ENCODE measurements around the gene ASIC1.
"Not testable (repeated sequence)": the region's sequence is repeated elsewhere in the genome, so short reads cannot be mapped to it uniquely, and the experiment has no call there.

Gene ASIC1

GRCh38 chr12:50061946-50062686 is 4.7 kb downstream of the ASIC1 start:
- no peak for DNase-seq

- no peak for DNase-seq
Measured at GRCh38 chr12:50062728-50063460, 5.5 kb downstream of the ASIC1 start.

DNA sequence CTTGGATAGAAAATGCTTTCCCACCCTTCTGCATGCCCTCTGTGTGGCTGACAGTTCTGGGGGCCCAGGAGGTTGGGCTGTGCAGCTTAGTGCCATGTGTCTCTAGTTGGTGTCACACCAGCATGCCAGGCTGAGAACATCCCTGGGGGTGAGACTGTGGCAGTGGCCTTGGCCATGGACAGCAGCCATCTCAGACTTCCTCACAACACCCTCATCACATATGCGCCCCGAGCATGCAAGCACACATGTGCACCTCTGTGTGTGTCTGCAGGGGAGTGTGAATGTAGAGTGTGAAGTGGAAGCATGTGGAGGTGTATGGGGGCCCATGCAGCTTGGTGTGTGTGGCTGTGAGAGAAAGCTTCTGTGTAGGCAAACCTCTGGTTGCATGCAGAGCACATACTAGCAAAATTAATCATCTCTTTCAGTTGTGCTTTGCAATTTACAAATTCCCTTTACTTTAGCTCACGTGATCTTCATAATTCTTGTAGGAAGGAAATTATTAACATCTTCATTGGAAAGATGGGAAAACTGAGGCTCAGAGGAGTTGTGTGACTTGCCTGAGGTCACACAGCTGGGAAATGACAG is 8.4 kb downstream of the ASIC1 start:
- no peak for DNase-seq

DNA sequence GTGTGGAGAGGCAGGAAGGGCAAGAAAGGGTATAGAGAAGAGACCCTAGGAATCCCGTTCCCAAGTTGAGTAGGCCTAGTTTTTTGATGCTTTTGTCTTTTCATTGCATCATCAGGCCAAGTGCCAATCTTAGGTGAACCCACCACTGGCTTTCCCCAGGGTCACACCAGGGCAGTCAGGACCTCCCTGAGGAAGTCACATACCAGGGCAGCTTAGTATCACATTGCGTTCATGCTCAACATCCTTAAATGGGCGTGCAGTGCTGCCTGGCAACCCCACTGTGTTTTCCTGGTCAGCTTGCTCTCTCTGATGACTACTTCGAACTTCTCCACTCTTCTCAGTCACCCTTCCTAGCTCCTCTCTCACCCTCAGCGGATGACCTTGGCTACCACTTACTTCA is 9.0 kb downstream of the ASIC1 start:
- DNase-seq = no peak

GRCh38 chr12:50069069-50069468 is 11.7 kb downstream of the ASIC1 start:
- no peak for DNase-seq

DNA sequence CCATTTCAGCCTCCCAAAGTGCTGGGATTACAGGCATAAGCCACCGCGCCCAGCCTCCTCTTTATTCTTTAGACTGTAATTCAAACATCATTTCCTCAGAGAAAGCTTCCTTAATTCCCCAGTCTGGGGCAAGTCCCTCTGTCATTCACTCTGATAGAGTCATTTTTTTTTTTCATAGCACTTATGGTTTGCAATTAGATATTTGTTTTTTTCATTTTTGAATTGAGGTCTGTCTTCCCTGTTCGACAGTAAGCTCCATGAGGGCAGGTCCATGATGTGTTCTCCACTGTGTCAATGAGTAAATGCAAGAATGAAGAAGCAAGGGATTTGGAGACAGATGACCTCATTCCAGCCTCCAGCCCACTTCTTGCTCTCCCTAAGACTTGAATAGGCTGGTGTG is 12.1 kb downstream of the ASIC1 start:
- no peak for DNase-seq

DNA sequence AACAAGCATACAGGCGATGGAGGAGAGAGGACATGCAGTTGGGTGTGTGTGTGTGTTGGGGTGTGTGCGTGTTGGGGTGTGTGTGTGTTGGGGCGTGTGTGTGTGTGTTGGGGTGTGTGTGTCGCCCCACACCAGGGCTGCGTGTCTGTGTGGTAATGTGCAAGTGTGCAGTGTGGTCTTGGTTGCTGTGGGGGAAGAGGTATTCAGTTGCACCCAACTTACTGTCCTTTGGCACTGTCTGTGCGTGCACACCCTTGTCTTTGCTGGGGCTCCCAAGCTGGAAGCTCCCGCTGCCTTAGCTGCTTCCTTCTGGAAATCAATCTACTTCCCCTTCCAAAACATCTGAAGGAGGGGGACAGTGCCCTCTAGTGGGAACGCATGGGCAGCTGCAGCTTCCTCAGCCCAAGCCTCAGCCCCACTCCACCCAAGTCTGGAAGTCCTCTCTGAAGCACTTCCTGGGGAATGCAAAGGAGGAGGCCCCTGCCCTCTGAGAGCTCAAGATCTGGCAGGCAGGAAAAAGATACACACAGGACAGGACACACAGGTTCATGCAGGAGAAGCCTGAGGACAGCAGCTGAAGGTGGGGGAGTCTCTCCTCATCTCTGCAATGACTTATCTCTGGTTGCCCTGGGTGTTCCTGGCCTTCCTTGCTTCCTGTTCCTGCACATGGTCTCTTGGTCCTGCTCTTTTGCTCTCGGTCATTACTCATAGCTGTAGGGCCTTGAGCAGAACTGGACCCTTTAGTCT is 13.1 kb downstream of the ASIC1 start:
- peak; percentile 52 for DNase-seq

DNA sequence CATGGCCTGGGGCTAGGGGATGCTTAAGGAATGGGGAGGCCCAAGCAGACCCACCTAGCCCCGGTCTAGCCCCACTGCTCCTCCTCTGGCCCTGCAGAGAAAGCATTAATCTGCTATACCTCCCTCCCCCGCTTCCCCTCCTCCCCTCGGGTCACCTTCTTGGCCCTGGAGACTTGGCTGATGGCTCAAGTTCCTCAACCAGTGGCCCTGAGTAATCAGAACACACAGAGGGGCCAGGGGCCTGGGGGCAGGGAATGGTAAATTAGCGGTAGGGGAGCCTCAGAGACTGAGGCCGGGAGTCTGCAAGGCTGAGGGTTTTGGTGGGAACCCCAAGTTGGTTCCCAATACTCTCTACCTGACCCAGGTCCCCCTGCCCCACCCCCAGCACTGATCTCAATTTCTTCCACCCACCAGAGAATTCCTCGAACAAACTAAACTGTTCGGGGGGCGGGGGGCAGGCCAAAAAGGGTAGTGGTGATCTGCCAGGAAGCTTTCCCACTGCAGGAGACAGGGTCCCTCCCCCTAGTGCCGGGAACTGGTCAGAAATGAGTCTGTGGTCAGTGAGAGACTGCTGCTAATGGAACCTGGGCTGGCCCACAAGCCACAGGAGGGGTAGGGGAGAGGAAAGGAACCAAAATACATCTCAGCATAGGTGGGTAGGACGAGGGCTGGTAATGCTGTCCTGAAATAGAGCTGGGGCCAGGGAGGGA is 15.0 kb downstream of the ASIC1 start:
- DNase-seq = no peak

GRCh38 chr12:50073206-50073605 is 15.8 kb downstream of the ASIC1 start:
- DNase-seq = no peak

- DNase-seq = no peak
Measured at GRCh38 chr12:50073712-50074111, 16.3 kb downstream of the ASIC1 start.

DNA sequence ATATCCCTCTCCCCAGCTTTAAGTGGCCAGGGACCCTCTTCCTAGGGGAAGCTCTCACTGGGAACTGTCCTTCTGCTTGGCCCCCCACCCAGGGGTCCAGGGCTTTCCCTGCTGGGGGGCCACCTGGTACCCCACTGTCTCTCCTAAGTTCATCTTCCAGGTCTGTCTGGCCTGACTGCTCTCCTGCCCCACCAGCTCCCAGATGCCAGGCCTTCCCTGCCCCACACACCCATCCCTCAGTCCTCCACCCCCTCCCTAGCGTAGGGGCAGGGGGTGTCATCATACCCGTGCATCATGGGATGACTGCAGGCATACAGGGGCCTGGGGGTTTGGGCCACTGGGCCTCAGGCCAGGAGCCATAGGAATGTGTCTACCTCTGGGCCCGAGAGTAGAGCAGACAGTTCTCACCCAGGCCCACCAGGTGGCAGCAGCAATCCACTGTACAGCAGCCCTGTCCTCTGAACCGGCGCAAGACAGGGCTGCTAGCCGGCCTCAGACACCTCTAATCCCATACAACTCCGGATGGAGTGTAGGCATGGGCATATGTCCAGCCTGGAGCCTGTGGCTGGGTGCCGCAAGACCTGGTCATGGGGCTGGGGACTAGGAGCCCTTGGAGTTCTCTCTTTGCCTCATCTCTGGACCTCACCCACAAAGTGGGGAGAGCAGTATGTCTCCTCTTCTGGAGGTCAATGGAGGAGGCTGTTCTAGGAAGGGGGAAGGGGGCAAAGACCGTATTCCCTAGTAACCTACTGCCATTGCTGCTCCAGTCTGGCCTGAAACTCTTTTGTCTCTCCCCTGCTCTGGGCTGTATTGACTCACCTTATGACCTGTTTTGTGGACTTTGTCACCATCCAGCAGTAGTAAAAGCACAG is 17.8 kb downstream of the ASIC1 start:
- peak; percentile 34 for DNase-seq

GRCh38 chr12:50075808-50076170 is 18.4 kb downstream of the ASIC1 start:
- DNase-seq = no peak

DNA sequence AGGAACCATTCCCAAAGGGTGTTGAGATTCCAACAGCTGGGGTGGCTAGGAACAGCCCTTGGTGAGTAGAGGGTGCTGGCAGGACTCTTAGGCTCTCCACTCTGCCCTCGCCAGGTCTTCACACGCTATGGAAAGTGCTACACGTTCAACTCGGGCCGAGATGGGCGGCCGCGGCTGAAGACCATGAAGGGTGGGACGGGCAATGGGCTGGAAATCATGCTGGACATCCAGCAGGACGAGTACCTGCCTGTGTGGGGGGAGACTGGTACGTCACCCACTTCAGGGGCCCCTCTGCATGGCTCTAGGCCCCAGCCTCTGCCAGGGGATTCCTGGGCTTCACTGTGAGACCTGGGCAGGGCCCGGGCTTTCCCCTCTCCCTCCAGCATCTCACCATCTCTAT is 19.7 kb downstream of the ASIC1 start:
- no peak for DNase-seq

DNA sequence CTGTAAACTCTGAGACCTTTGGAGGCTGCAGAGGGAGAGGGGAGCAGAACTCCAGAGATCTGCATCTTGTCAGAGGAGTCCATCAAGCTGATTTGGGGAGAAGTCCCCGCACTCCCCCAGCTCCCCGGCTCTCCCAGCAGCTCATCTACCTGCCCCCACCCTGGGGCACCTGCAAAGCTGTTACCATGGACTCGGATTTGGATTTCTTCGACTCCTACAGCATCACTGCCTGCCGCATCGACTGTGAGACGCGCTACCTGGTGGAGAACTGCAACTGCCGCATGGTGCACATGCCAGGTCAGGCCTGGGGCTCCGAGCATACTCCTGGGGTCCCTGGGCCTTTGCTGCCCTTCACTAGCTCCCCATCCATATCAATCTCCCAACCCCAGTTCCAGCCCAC is 20.9 kb downstream of the ASIC1 start:
- DNase-seq = no peak

GRCh38 chr12:50079771-50080170 is 22.4 kb downstream of the ASIC1 start:
- no peak for DNase-seq

DNA sequence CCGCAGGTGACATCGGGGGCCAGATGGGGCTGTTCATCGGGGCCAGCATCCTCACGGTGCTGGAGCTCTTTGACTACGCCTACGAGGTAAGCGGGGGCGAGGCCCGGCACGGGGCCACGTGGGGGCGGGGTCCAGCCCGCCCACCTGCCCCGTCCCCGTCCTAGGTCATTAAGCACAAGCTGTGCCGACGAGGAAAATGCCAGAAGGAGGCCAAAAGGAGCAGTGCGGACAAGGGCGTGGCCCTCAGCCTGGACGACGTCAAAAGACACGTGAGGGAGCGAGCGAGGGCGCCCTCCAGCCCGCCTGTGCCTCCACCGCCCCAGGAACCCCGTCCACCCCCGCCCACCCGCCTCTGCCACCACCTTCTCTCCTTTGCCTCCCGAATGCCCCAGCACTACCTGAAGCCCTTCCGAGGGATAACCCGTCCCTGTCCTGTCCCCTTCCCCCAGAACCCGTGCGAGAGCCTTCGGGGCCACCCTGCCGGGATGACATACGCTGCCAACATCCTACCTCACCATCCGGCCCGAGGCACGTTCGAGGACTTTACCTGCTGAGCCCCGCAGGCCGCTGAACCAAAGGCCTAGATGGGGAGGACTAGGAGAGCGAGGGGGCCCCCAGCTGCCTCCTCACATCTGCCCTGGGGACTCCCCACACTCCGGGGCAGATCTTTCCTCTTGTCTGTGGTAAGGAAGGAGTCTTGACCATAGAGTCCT is 23.9 kb downstream of the ASIC1 start:
- DNase-seq = no peak

DNA sequence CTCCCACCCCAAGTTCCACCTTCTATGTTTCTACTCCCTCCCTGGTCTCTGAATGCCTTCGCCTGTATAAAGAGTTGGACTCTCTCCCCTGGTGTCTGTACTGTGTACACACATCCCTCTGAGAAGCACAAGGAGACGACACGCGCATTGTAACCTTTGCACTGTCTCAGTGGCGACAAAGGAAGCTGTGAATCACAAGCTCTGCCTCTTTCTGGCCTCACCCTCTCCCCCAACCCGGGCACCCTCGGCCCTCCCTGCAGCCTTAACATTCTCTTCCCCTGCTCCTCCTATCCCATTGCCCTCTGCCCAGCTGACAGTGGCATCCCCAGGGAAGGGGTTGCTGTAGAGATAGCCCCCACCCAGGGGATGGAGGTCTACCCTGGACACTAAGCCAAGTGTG is 25.2 kb downstream of the ASIC1 start:
- peak; percentile 5 for DNase-seq

GRCh38 chr12:50083301-50083700 is 25.9 kb downstream of the ASIC1 start:
- DNase-seq = no peak

GRCh38 chr12:50084409-50084774 is 27.0 kb downstream of the ASIC1 start:
- DNase-seq = not testable (repeated sequence)

DNA sequence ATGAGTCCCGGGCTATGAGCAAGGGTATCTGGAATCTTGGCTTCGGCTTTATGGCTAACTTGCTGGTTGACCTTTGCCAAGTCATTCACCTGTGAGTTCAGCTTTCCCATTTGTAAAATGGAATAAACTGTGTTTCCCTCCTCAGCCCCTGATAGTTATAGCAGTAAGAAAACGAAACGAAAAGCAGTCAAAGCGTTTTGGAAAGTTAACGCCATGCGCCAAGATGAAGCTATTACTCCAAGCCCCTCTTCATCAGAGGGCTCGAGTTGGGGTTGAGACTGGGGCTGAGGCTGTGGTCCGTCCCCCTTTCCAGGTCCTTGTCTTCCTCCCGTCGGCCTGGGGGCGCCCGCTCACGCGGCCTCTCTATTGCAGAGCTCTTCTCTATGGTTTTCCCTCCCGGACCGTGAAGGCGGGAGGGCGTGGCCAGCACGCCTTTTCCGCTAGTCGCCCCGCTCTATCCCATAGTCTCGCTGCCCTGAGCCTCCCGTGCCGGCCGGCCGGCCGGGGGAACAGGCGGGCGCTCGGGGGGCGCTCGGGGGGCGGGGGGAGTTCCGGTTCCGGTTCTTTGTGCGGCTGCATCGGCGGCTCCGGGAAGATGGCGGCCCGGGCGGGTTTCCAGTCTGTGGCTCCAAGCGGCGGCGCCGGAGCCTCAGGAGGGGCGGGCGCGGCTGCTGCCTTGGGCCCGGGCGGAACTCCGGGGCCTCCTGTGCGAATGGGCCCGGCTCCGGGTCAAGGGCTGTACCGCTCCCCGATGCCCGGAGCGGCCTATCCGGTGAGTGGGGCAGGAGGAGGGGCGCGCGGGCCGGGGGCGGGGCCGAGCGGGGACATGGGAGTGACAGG is 27.6 kb downstream of the ASIC1 start, which contains the start of gene SMARCD1:
SMARCD1 (plus strand) TSS at position 568 of the 840 bp plus-strand sequence; CDS start at position 596, 28 bp downstream.
- peak; percentile 90 for DNase-seq

Measured in DMS153 (cell line).